Astrocyte (in vitro differentiated cells and primary cell): ENCODE data around the gene STK17A.
"Not testable (repeated sequence)": the region's sequence is repeated elsewhere in the genome, so short reads cannot be mapped to it uniquely, and the experiment has no call there.

Experiments used
- EZH2 ChIP-seq: IDR thresholded peaks from 2 replicates; pipeline ENCODE4 v1.6.1; 2012; ENCODE audit warnings: mild to moderate bottlenecking, low read length, inconsistent platforms; ENCODE audit not compliant: insufficient read depth
- TF ChIP-seq, protein P1 (sequence below): IDR thresholded peaks from 2 replicates; pipeline ENCODE4 v1.5.1; 2011; ENCODE audit warnings: low read depth, mild to moderate bottlenecking, inconsistent platforms, low read length, moderate library complexity; ENCODE audit not compliant: insufficient read depth

GRCh38 chr7:43673243-43673976, 90.5 kb downstream of the STK17A start:
- TF ChIP-seq, protein P1, sequence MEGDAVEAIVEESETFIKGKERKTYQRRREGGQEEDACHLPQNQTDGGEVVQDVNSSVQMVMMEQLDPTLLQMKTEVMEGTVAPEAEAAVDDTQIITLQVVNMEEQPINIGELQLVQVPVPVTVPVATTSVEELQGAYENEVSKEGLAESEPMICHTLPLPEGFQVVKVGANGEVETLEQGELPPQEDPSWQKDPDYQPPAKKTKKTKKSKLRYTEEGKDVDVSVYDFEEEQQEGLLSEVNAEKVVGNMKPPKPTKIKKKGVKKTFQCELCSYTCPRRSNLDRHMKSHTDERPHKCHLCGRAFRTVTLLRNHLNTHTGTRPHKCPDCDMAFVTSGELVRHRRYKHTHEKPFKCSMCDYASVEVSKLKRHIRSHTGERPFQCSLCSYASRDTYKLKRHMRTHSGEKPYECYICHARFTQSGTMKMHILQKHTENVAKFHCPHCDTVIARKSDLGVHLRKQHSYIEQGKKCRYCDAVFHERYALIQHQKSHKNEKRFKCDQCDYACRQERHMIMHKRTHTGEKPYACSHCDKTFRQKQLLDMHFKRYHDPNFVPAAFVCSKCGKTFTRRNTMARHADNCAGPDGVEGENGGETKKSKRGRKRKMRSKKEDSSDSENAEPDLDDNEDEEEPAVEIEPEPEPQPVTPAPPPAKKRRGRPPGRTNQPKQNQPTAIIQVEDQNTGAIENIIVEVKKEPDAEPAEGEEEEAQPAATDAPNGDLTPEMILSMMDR, result not testable (repeated sequence)
- TF ChIP-seq EZH2, result not testable (repeated sequence)
